ENCODE results near the gene SVIP. TPM values are rescaled to one million over a fixed set of nuclear protein-coding genes. Genes with fewer than 3 reads are reported as not detected.

The SVIP gene
- total RNA-seq, 2 donors from 2014 or later, result 20.6 to 30.0 TPM

DNA sequence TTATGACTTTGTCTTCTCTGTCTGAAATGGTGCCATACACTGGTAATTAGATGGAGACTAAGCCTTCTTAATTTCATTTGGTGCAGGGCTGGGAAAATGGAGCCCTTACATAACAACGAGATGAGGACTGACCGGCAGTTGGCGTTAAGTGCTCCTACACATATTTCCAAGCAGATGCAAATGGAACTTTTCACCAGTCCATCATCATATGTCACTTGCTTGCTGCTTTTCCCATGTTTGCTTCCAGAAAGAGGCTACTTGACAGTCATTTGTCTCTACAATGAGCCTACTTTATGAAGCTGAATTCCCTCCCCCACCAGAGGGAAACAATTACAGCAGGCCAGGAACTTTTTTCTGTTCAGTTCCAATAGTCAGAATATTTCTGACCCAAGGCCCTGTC, 32.6 kb downstream of the SVIP start:
- Histone ChIP-seq H3K9me3 (no peaks in the 10 kb centered on the region), H3K4me1 (no peaks in the 10 kb centered on the region), H3K27ac (no peak overlapping the region), H3K36me3 (no peaks in the 10 kb centered on the region), H3K9ac (ENCODE audit: low read depth in 2 of 2, low read length in 2 of 2) (no peak overlapping the region), H3K27me3 (no peaks in the 10 kb centered on the region), H3K4me3 (no peak overlapping the region)
- intact Hi-C loops (cut with DNase I), result no loop called here
- TF ChIP-seq, protein P1, sequence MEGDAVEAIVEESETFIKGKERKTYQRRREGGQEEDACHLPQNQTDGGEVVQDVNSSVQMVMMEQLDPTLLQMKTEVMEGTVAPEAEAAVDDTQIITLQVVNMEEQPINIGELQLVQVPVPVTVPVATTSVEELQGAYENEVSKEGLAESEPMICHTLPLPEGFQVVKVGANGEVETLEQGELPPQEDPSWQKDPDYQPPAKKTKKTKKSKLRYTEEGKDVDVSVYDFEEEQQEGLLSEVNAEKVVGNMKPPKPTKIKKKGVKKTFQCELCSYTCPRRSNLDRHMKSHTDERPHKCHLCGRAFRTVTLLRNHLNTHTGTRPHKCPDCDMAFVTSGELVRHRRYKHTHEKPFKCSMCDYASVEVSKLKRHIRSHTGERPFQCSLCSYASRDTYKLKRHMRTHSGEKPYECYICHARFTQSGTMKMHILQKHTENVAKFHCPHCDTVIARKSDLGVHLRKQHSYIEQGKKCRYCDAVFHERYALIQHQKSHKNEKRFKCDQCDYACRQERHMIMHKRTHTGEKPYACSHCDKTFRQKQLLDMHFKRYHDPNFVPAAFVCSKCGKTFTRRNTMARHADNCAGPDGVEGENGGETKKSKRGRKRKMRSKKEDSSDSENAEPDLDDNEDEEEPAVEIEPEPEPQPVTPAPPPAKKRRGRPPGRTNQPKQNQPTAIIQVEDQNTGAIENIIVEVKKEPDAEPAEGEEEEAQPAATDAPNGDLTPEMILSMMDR (IDR thresholded peaks at IDR 0.05), result no peak
- DNase-seq, result no peak

DNA sequence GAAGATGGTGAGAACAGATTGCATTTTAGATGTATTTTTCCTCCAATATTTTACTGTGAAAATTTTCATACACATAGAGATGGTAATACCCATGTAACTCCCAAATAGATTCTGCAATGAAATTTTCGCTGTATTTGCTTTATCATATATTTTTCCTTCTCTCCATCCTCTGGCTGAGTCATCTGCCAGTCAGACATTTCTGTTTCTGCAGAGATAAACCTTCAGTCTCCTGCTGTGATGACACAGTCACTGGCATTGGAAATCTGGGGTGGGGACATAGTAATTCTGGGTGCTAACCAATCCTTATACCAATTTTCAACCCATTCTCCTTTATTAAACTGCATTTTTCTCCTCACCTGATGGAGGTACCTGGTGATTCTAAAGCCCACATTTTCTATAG, 33.7 kb downstream of the SVIP start:
- TF ChIP-seq, protein P1 (IDR thresholded peaks at IDR 0.05), result no peak
- DNase-seq, result no peak
- no peak overlapping the region for H3K4me3 ChIP-seq
- H3K9ac ChIP-seq (ENCODE audit: low read depth in 2 of 2, low read length in 2 of 2), result no peak overlapping the region
- intact Hi-C loops (cut with DNase I), result no loop called here
- H3K9me3 ChIP-seq, result no peaks in the 10 kb centered on the region
- H3K4me1 ChIP-seq, result no peaks in the 10 kb centered on the region
- H3K36me3 ChIP-seq, result no peaks in the 10 kb centered on the region
- H3K27ac ChIP-seq, result no peak overlapping the region
- H3K27me3 ChIP-seq, result no peaks in the 10 kb centered on the region

DNA sequence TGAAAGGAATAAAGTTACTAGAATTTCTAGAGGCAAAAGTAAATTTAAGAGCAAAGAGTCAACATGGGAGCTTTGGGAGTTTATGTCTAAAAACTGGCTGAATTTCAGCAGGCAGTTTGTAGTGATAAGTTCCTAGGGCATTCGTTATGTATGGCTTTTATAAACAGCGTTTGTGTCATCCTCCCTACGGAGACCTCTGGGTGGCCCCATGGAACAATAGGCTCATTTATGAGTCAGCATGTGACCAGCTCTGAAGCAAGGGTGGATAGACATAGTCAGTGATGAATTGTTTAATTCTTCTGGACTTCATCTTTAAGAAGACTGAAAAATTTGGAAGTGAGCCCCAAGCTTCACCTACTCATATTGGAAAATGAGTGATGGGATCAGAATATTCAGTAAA, 37.1 kb downstream of the SVIP start:
- TF ChIP-seq, protein P1 (IDR thresholded peaks at IDR 0.05), result no peak
- Histone ChIP-seq H3K4me1 (no peaks in the 10 kb centered on the region), H3K27me3 (no peaks in the 10 kb centered on the region), H3K9ac (ENCODE audit: low read depth in 2 of 2, low read length in 2 of 2) (no peak overlapping the region), H3K36me3 (no peaks in the 10 kb centered on the region), H3K27ac (no peak overlapping the region), H3K9me3 (no peaks in the 10 kb centered on the region), H3K4me3 (no peak overlapping the region)
- DNase-seq, result no peak
- intact Hi-C loops (cut with DNase I), result no loop called here

DNA sequence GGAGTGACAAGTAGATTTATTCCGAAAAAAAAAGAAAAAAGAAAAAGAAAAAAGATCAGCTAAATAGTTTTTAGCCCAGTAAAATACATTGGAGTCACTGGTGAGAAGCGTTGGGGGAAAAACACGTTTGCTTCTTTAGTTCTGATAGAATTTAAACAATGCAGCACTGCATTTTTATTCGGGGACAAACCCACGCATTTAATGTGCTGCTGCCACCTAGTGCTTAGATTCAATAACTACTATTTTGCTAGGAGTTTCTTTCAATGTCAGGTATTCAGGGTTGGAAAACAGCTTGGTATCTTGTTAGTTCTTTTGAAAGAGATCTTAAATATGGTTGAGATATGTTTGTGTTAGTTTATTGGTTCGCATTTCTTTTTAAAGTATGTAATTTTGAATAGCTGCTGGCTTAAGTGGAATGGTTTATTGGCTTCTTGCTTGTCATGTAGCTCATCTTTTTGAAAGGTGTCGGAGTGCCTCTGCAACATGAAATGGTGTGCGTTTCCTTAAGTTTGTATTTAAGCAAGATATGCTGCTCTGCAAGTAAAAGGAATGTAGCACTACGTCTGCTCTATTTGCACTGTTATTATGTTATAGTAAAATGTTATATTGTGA, 41.9 kb downstream of the SVIP start:
- Histone ChIP-seq H3K36me3 (no peaks in the 10 kb centered on the region), H3K4me1 (no peaks in the 10 kb centered on the region), H3K9me3 (no peaks in the 10 kb centered on the region), H3K27me3 (no peaks in the 10 kb centered on the region), H3K9ac (ENCODE audit: low read depth in 2 of 2, low read length in 2 of 2) (no peak overlapping the region), H3K4me3 (no peak overlapping the region), H3K27ac (no peak overlapping the region)
- DNase-seq, result no peak
- TF ChIP-seq, protein P1 (IDR thresholded peaks at IDR 0.05), result peak; percentile 59
- intact Hi-C loops (cut with DNase I), result loop anchor here (2.0 kb wide), 1 partner anchor 453 kb away; no protein-coding TSS in a partner anchor

DNA sequence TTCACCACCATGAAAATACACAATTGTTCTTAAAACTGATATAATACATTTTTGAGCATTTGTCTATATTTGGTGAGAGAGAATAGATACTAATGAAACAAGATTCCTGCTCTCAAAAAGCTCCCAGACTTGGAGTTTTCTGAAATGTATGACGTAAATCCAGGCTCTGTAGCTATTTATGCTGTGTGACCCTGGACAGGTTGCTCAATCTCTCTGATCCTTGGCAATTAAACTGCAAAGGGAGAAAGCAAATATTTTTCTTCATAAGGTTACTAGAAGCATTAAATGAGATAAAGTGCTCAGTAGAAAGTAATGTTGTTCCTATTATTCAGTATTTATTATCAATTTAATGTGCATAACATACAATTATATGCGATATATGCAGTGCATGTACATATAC, 42.5 kb downstream of the SVIP start:
- H3K9ac ChIP-seq (ENCODE audit: low read depth in 2 of 2, low read length in 2 of 2), result no peak overlapping the region
- TF ChIP-seq, protein P1 (IDR thresholded peaks at IDR 0.05), result no peak
- no peaks in the 10 kb centered on the region for H3K27me3 ChIP-seq
- no peaks in the 10 kb centered on the region for H3K4me1 ChIP-seq
- no peak overlapping the region for H3K4me3 ChIP-seq
- DNase-seq, result no peak
- H3K27ac ChIP-seq, result no peak overlapping the region
- no peaks in the 10 kb centered on the region for H3K9me3 ChIP-seq
- no peaks in the 10 kb centered on the region for H3K36me3 ChIP-seq
- intact Hi-C loops (cut with DNase I), result no loop called here

Measured in colonic mucosa (tissue), 4 donors.